GM18517 (cell line): ENCODE results near the gene SPOP.
"Not testable (repeated sequence)": the region's sequence is repeated elsewhere in the genome, so short reads cannot be mapped to it uniquely, and the experiment has no call there.

Source experiments
- ATAC-seq: cut with Tn5 transposase; IDR thresholded peaks from one replicate; pipeline ENCODE4 v1.9.1; 2021; ENCODE audit warnings: mild to moderate bottlenecking, moderate library complexity; ENCODE audit not compliant: unreplicated experiment

SPOP gene

GRCh38 chr17:49554694-49555494 is 123.0 kb downstream of the SPOP start:
- no peak for ATAC-seq

DNA sequence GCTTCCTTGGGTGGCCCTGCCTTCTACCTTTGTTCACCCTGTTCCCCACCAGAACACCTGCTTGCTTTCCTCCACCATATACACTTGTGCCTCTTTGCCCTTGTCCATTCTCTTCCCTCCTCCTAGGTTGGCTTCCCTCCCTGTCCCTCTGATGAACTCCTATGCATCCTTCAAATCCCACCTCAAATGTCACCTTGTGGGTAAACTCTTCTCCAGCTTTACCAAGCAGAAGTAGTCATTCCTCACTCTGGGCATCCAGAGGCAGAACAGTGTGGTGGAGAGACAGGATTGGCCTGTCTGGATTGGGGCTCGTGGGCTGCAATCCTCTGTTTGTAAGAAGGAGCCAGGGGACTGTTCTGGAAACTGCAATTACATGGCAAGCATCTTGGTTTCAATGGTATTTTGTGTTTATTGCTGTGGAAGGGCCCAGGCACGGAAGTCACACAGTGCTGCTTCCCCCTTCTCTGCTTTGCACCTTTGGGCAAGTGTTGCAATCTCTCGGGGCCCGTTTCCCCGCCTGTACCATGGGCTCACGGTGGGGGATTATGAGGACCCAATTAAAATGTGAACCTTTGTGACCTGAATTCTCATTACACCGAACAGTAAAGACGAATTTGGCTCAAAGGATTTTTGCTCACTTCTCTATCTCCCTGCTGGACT is 124.1 kb downstream of the SPOP start:
- ATAC-seq = no peak

GRCh38 chr17:49552070-49552751 is 125.7 kb downstream of the SPOP start:
- no peak for ATAC-seq

- no peak for ATAC-seq
These were observed 126.5 kb downstream of the SPOP start for GRCh38 chr17:49551221-49552069.

- not testable (repeated sequence) for ATAC-seq
These were observed 127.1 kb downstream of the SPOP start for GRCh38 chr17:49550764-49551163.

- no peak for ATAC-seq
These were observed 127.9 kb downstream of the SPOP start for GRCh38 chr17:49549691-49550678.

GRCh38 chr17:49549311-49549605 is 128.6 kb downstream of the SPOP start:
- ATAC-seq = no peak
